Sigmoid colon (tissue), 7 donors: Measurements from ENCODE around the gene ZNF730. TPM values are rescaled to one million over a fixed set of nuclear protein-coding genes. Genes with fewer than 3 reads are reported as not detected.
"Not testable (repeated sequence)": the region's sequence is repeated elsewhere in the genome, so short reads cannot be mapped to it uniquely, and the experiment has no call there.

Source experiments
- DNase-seq: peaks from one replicate; pipeline ENCODE4 v3.0.0-alpha.2; 2019
- H3K27ac ChIP-seq, 4 donors: fragments of 200-600 bp; sonication (generic); one replicate each; pipeline ENCODE4 v1.5.1; 2016 to 2019; ENCODE audit warnings: mild to moderate bottlenecking in 1 of 4
- H3K27me3 ChIP-seq, 3 donors: fragments of 200-600 bp; sonication (generic); one replicate each; pipeline ENCODE4 v1.5.1; 2019; ENCODE audit warnings: mild to moderate bottlenecking in 1 of 3
- H3K36me3 ChIP-seq, 4 donors: fragments of 200-600 bp; sonication (generic); one replicate each; pipeline ENCODE4 v1.5.1; 2016 to 2019
- H3K4me1 ChIP-seq, 4 donors: fragments of 200-600 bp; sonication (generic); one replicate each; pipeline ENCODE4 v1.5.1; 2017 to 2019
- H3K4me3 ChIP-seq, 4 donors: fragments of 200-600 bp; sonication (generic); one replicate each; pipeline ENCODE4 v1.5.1; 2017 to 2019; ENCODE audit warnings: mild to moderate bottlenecking in 2 of 4, moderate library complexity in 1 of 4
- H3K9me3 ChIP-seq, 4 donors: fragments of 200-600 bp in 3 of 4; sonication (generic) in 3 of 4; one replicate each; pipeline versions ENCODE4 v1.5.1 to v1.6.1; 2013 to 2019
- CTCF ChIP-seq, 4 experiments: fragments of 450-650 bp in 3 of 4; fragments of 200-600 bp in 1 of 4; IDR thresholded peaks; one replicate each; pipeline ENCODE4 v1.5.1; 2016 to 2019; ENCODE audit warnings: antibody characterized with exemption in 4 of 4, mild to moderate bottlenecking in 3 of 4, moderate library complexity in 2 of 4
- EP300 ChIP-seq, 4 donors: sonication (generic); formaldehyde crosslinking; IDR thresholded peaks; one replicate each; pipeline ENCODE4 v1.6.1; 2017; ENCODE audit warnings: antibody characterized with exemption in 4 of 4
- POLR2A ChIP-seq, 2 donors: fragments of 450-650 bp; IDR thresholded peaks; one replicate each; pipeline ENCODE4 v1.6.1; 2016; ENCODE audit warnings: antibody characterized with exemption in 2 of 2, mild to moderate bottlenecking in 2 of 2, moderate library complexity in 2 of 2
- POLR2AphosphoS5 ChIP-seq, 4 donors: sonication (generic); formaldehyde crosslinking; IDR thresholded peaks; one replicate each; pipeline ENCODE4 v1.6.1; 2017; ENCODE audit warnings: antibody characterized with exemption in 4 of 4
- WGBS, 2 donors: extraction: QIAGEN DNeasy Blood & Tissue Kit; methylation state at CpG; one replicate each; pipeline ENCODE4 v1.1.7; 2013; 5-methylcytosine and 5-hydroxymethylcytosine counted together
- intact Hi-C: fragments of 100-400 bp; cut with DNase I; formaldehyde crosslinking; loops from one replicate; pipeline ENCODE4 v1.15.1; 2023
- polyA plus RNA-seq, 3 donors: library from polyadenylated mRNA; stranded (reverse); fragments of 200-250 nt; gene quantifications; one replicate each; pipeline ENCODE4 v1.2.3, GENCODE V29; 2013
- total RNA-seq, 4 donors: library from RNA; depleted of rRNA; stranded (reverse); fragments of >200 nt; gene quantifications; one replicate each; pipeline ENCODE4 v1.1.0, GENCODE V29; 2016
- donor health status: healthy with polysubstance abuse.
- donor health status: Bipolar disorder and iron deficiency.
- donor health status: healthy.

The ZNF730 gene
- total and polyA plus RNA-seq, 7 donors, result 0.23 to 0.49 (median 0.36) TPM; not detected in 2

GRCh38 chr19:23101241-23101640, 15.6 kb upstream of the ZNF730 start:
- intact Hi-C loops, result no loop called here
- 91 to 93% methylated on average over 4 of the region's 4 CpGs for WGBS, 2 donors
- DNase-seq, result no peak
- Histone ChIP-seq H3K4me3 (no peak overlapping the region), H3K27me3 (no peaks in the 10 kb centered on the region), H3K4me1 (no peaks in the 10 kb centered on the region), H3K9me3 (no peaks in the 10 kb centered on the region), H3K36me3 (no peaks in the 10 kb centered on the region), H3K27ac (no peak overlapping the region)
- no peak for TF ChIP-seq CTCF (IDR thresholded peaks at IDR 0.05)
- no peak for TF ChIP-seq EP300 (IDR thresholded peaks at IDR 0.05)
- no peak for TF ChIP-seq POLR2A (IDR thresholded peaks at IDR 0.05)
- no peak for TF ChIP-seq POLR2AphosphoS5 (IDR thresholded peaks at IDR 0.05)

- no peak for TF ChIP-seq POLR2AphosphoS5 (IDR thresholded peaks at IDR 0.05)
- no peak for TF ChIP-seq POLR2A (IDR thresholded peaks at IDR 0.05)
- TF ChIP-seq EP300 (IDR thresholded peaks at IDR 0.05), result no peak
- no peak for TF ChIP-seq CTCF (IDR thresholded peaks at IDR 0.05)
- no peak overlapping the region for H3K4me3 ChIP-seq
- H3K36me3 ChIP-seq, result no peaks in the 10 kb centered on the region
- DNase-seq, result no peak
- no peaks in the 10 kb centered on the region for H3K9me3 ChIP-seq
- 78 to 89% methylated on average over 3 of the region's 3 CpGs for WGBS, 2 donors
- peaks cover 0 to 20% (median 0%) of the 10 kb centered on the region in 3 donors for H3K27me3 ChIP-seq
- intact Hi-C loops, result no loop called here
- peaks cover 0 to 7% (median 3%) of the 10 kb centered on the region in 4 donors for H3K4me1 ChIP-seq
- H3K27ac ChIP-seq, result no peak overlapping the region
Measured at GRCh38 chr19:23118400-23118799, 1.6 kb downstream of the ZNF730 start.

- H3K4me1 ChIP-seq, intact Hi-C loops, H3K4me3 ChIP-seq, H3K27ac ChIP-seq, H3K9me3 ChIP-seq, DNase-seq, H3K36me3 ChIP-seq, H3K27me3 ChIP-seq: not testable (repeated sequence)
- WGBS, 2 donors, result 90 to 95% methylated on average over 24 of the region's 24 CpGs
Measured at GRCh38 chr19:23134211-23134610, 17.4 kb downstream of the ZNF730 start.

GRCh38 chr19:23145617-23146415, 29.0 kb downstream of the ZNF730 start:
- H3K4me1 ChIP-seq, result no peaks in the 10 kb centered on the region
- DNase-seq, result no peak
- intact Hi-C loops, result no loop called here
- TF ChIP-seq CTCF (IDR thresholded peaks at IDR 0.05) (no peak), EP300 (IDR thresholded peaks at IDR 0.05) (no peak), POLR2A (IDR thresholded peaks at IDR 0.05) (no peak), POLR2AphosphoS5 (IDR thresholded peaks at IDR 0.05) (no peak)
- no peaks in the 10 kb centered on the region for H3K36me3 ChIP-seq
- peaks cover 0 to 18% (median 6%) of the 10 kb centered on the region in 4 donors for H3K9me3 ChIP-seq
- no peaks in the 10 kb centered on the region for H3K27me3 ChIP-seq
- H3K4me3 ChIP-seq, result no peak overlapping the region
- WGBS, 2 donors, result 92 to 95% methylated on average over 3 of the region's 3 CpGs
- H3K27ac ChIP-seq, result no peak overlapping the region

- intact Hi-C loops, result no loop called here
- Histone ChIP-seq H3K36me3 (no peaks in the 10 kb centered on the region), H3K4me1 (no peaks in the 10 kb centered on the region), H3K4me3 (no peak overlapping the region), H3K9me3 (no peaks in the 10 kb centered on the region), H3K27me3 (no peaks in the 10 kb centered on the region), H3K27ac (no peak overlapping the region)
- WGBS, 2 donors, result 96 to 97% methylated on average over 23 of the region's 23 CpGs
- no peak for TF ChIP-seq EP300 (IDR thresholded peaks at IDR 0.05)
- no peak for TF ChIP-seq CTCF (IDR thresholded peaks at IDR 0.05)
- TF ChIP-seq POLR2AphosphoS5 (IDR thresholded peaks at IDR 0.05), result no peak
- no peak for TF ChIP-seq POLR2A (IDR thresholded peaks at IDR 0.05)
- no peak for DNase-seq
Measured at GRCh38 chr19:23160766-23161165, 43.9 kb downstream of the ZNF730 start.

- intact Hi-C loops, result not testable (repeated sequence)
- WGBS, 2 donors, result 9 to 30% methylated on average over 9 of the region's 9 CpGs
Measured at GRCh38 chr19:23168286-23168685, 51.5 kb downstream of the ZNF730 start.

More at GRCh38 chr19:23168286-23168685, 51.5 kb downstream of the ZNF730 start:
- H3K9me3 ChIP-seq, H3K36me3 ChIP-seq, H3K4me1 ChIP-seq, H3K27ac ChIP-seq, H3K27me3 ChIP-seq, DNase-seq, H3K4me3 ChIP-seq: not testable (repeated sequence)
